Stomach (tissue), 9 donors: ENCODE results near the gene ABLIM2. TPM values are rescaled to one million over a fixed set of nuclear protein-coding genes. Genes with fewer than 3 reads are reported as not detected.

Experiments used
- DNase-seq, 2 donors: peaks; one replicate each; pipeline versions ENCODE4 v3.0.0 to v3.0.0-alpha.2; 2013 to 2019
- H3K27ac ChIP-seq, 5 donors: fragments of 200-600 bp in 4 of 5; sonication (generic) in 4 of 5; one replicate each; pipeline ENCODE4 v1.5.1; 2013 to 2019; ENCODE audit warnings: mild to moderate bottlenecking in 1 of 5, moderate library complexity in 1 of 5
- H3K27me3 ChIP-seq, 3 donors: fragments of 200-600 bp; sonication (generic); one replicate each; pipeline ENCODE4 v1.5.1; 2017 to 2019; ENCODE audit warnings: mixed run types in 1 of 3
- H3K36me3 ChIP-seq, 4 donors: fragments of 200-600 bp; sonication (generic); 1 replicate in 3 of 4; 2 replicates in 1 of 4; pipeline ENCODE4 v1.5.1; 2016 to 2019
- H3K4me1 ChIP-seq, 4 donors: fragments of 200-600 bp; sonication (generic); one replicate each; pipeline ENCODE4 v1.5.1; 2016 to 2019
- H3K4me3 ChIP-seq, 4 donors: fragments of 200-600 bp; sonication (generic) in 3 of 4; one replicate each; pipeline ENCODE4 v1.5.1; 2016 to 2019; ENCODE audit warnings: mild to moderate bottlenecking in 1 of 4
- H3K9me3 ChIP-seq, 4 donors: fragments of 200-600 bp; sonication (generic); one replicate each; pipeline ENCODE4 v1.5.1; 2016 to 2019
- CTCF ChIP-seq, 7 experiments: fragments of 450-650 bp in 4 of 7; fragments of 200-600 bp in 3 of 7; sonication (generic) in 3 of 7; IDR thresholded peaks; one replicate each; pipeline ENCODE4 v1.5.1; 2016 to 2019; ENCODE audit warnings: antibody characterized with exemption in 7 of 7, control low read depth in 2 of 7, mild to moderate bottlenecking in 1 of 7
- EP300 ChIP-seq: sonication (generic); formaldehyde crosslinking; IDR thresholded peaks from one replicate; pipeline ENCODE4 v1.6.1; 2017; ENCODE audit warnings: antibody characterized with exemption
- POLR2A ChIP-seq, 4 donors: fragments of 450-650 bp; IDR thresholded peaks; one replicate each; pipeline ENCODE4 v1.6.1; 2016; ENCODE audit warnings: antibody characterized with exemption in 4 of 4, control low read depth in 2 of 4, mild to moderate bottlenecking in 1 of 4, moderate library complexity in 1 of 4
- POLR2AphosphoS5 ChIP-seq, 3 donors: sonication (generic); formaldehyde crosslinking; IDR thresholded peaks; one replicate each; pipeline ENCODE4 v1.6.1; 2016; ENCODE audit warnings: antibody characterized with exemption in 3 of 3
- WGBS, 5 donors: extraction: QIAGEN DNeasy Blood & Tissue Kit in 3 of 5; methylation state at CpG; one replicate each; pipeline versions ENCODE4 v1.1.5 to v1.1.7; 2013 to 2018; 5-methylcytosine and 5-hydroxymethylcytosine counted together
- intact Hi-C: fragments of 100-400 bp; cut with DNase I; formaldehyde crosslinking; loops from one replicate; pipeline ENCODE4 v1.15.1; 2023; ENCODE audit warnings: low total_unique reads
- polyA plus RNA-seq, 3 donors: library from polyadenylated mRNA; stranded (reverse); fragments of 200-250 nt; gene quantifications; one replicate each; pipeline ENCODE4 v1.2.3, GENCODE V29; 2013
- total RNA-seq, 5 donors: library from RNA; depleted of rRNA; stranded (reverse); fragments of >200 nt; gene quantifications; one replicate each; pipeline versions ENCODE4 v1.1.0 to v1.2.3, GENCODE V29; 2014 to 2016
- donor health status: healthy with polysubstance abuse.
- donor health status: Bipolar disorder and iron deficiency.
- donor health status: healthy.

Gene ABLIM2
- total and polyA plus RNA-seq, 8 donors, result 2.3 to 28.0 (median 5.5) TPM

- peaks cover 0 to 10% (median 8%) of the 10 kb centered on the region in 4 donors for H3K36me3 ChIP-seq
- TF ChIP-seq POLR2A (IDR thresholded peaks at IDR 0.05) (no peak), CTCF (IDR thresholded peaks at IDR 0.05) (no peak), POLR2AphosphoS5 (IDR thresholded peaks at IDR 0.05) (no peak), EP300 (no peak)
- H3K27me3 ChIP-seq, result no peaks in the 10 kb centered on the region
- no peaks in the 10 kb centered on the region for H3K9me3 ChIP-seq
- DNase-seq, result peak in 1 of 2 donors; percentile 35
- 71 to 89% (median 74%) methylated on average over 13 to 25 of the region's 25 CpGs for WGBS, 5 donors
- no peak overlapping the region for H3K4me3 ChIP-seq
- no peak overlapping the region for H3K27ac ChIP-seq
- intact Hi-C loops, result no loop called here
- no peaks in the 10 kb centered on the region for H3K4me1 ChIP-seq
Measured at GRCh38 chr4:8000721-8001491, 157.7 kb downstream of the ABLIM2 start.

GRCh38 chr4:8000247-8000646 is 158.4 kb downstream of the ABLIM2 start:
- intact Hi-C loops, result no loop called here
- no peak for DNase-seq
- 83 to 96% (median 89%) methylated on average over 7 to 8 of the region's 8 CpGs for whole genome bisulfite sequencing, 5 donors
- Histone ChIP-seq H3K9me3 (no peaks in the 10 kb centered on the region), H3K27ac (no peak overlapping the region), H3K27me3 (no peaks in the 10 kb centered on the region), H3K4me1 (no peaks in the 10 kb centered on the region), H3K4me3 (no peak overlapping the region), H3K36me3 (peaks cover 0 to 6% (median 4%) of the 10 kb centered on the region in 4 donors)
- TF ChIP-seq CTCF (IDR thresholded peaks at IDR 0.05) (no peak), POLR2A (IDR thresholded peaks at IDR 0.05) (no peak), EP300 (no peak), POLR2AphosphoS5 (IDR thresholded peaks at IDR 0.05) (no peak)

GRCh38 chr4:7999695-8000094 is 158.9 kb downstream of the ABLIM2 start:
- intact Hi-C loops, result no loop called here
- H3K27ac ChIP-seq, result no peak overlapping the region
- H3K36me3 ChIP-seq, result peaks cover 0 to under 1% (median under 1%) of the 10 kb centered on the region in 4 donors
- H3K9me3 ChIP-seq, result no peaks in the 10 kb centered on the region
- no peaks in the 10 kb centered on the region for H3K4me1 ChIP-seq
- H3K4me3 ChIP-seq, result no peak overlapping the region
- no peaks in the 10 kb centered on the region for H3K27me3 ChIP-seq
- TF ChIP-seq EP300 (no peak), POLR2A (IDR thresholded peaks at IDR 0.05) (no peak), CTCF (IDR thresholded peaks at IDR 0.05) (no peak), POLR2AphosphoS5 (IDR thresholded peaks at IDR 0.05) (no peak)
- DNase-seq, result no peak
- WGBS, 5 donors, result 88 to 100% (median 92%) methylated on average over 3 to 8 of the region's 8 CpGs

GRCh38 chr4:7999279-7999678 is 159.3 kb downstream of the ABLIM2 start:
- Histone ChIP-seq H3K36me3 (no peaks in the 10 kb centered on the region), H3K4me1 (no peaks in the 10 kb centered on the region), H3K4me3 (no peak overlapping the region), H3K27ac (no peak overlapping the region), H3K9me3 (no peaks in the 10 kb centered on the region), H3K27me3 (no peaks in the 10 kb centered on the region)
- 90 to 95% (median 93%) methylated on average over 7 of the region's 7 CpGs for WGBS, 5 donors
- no peak for TF ChIP-seq POLR2A (IDR thresholded peaks at IDR 0.05)
- TF ChIP-seq EP300, result no peak
- no peak for TF ChIP-seq POLR2AphosphoS5 (IDR thresholded peaks at IDR 0.05)
- TF ChIP-seq CTCF (IDR thresholded peaks at IDR 0.05), result no peak
- intact Hi-C loops, result no loop called here
- DNase-seq, result no peak
